Osteoblast (primary cell): ENCODE data around the gene HYOU1. TPM values are rescaled to one million over a fixed set of nuclear protein-coding genes. Genes with fewer than 3 reads are reported as not detected.

Source experiments
- DNase-seq: peaks from one replicate; pipeline ENCODE4 v3.0.0; 2011; ENCODE audit warnings: low spot score, mixed read lengths; ENCODE audit not compliant: insufficient read length; ENCODE audit errors: missing footprints
- H2AFZ ChIP-seq: 2 replicates; pipeline ENCODE4 v1.6.0; 2011; ENCODE audit warnings: mild to moderate bottlenecking, low read length
- H3K27ac ChIP-seq: 2 replicates; pipeline ENCODE4 v1.5.1; 2011; ENCODE audit warnings: mild to moderate bottlenecking, low read depth, low read length, moderate library complexity
- H3K27me3 ChIP-seq: 2 replicates; pipeline ENCODE4 v1.6.0; 2012; ENCODE audit warnings: mild to moderate bottlenecking, control low read depth, inconsistent platforms, low read length, moderate library complexity; ENCODE audit not compliant: insufficient read depth
- H3K36me3 ChIP-seq: 2 replicates; pipeline ENCODE4 v1.5.1; 2011; ENCODE audit warnings: mild to moderate bottlenecking, low read length, control low read depth, moderate library complexity; ENCODE audit not compliant: insufficient read depth
- H3K4me1 ChIP-seq: 2 replicates; pipeline ENCODE4 v1.5.1; 2011; ENCODE audit warnings: mild to moderate bottlenecking, low read length, control low read depth, moderate library complexity; ENCODE audit not compliant: insufficient read depth
- H3K4me2 ChIP-seq: 2 replicates; pipeline ENCODE4 v1.6.0; 2011; ENCODE audit warnings: mild to moderate bottlenecking, low read length; ENCODE audit not compliant: insufficient read depth
- H3K4me3 ChIP-seq: fragments of 200-600 bp; sonication (generic); 3 replicates; pipeline ENCODE4 v1.5.1; 2012; ENCODE audit warnings: mild to moderate bottlenecking, low read length, inconsistent platforms; ENCODE audit not compliant: insufficient read depth
- H3K79me2 ChIP-seq: 2 replicates; pipeline ENCODE4 v1.6.0; 2012; ENCODE audit warnings: mild to moderate bottlenecking, low read length, control low read depth, inconsistent platforms; ENCODE audit not compliant: insufficient read depth
- H3K9me3 ChIP-seq: 2 replicates; pipeline ENCODE4 v1.5.1; 2011; ENCODE audit warnings: low read depth, low read length, control low read depth
- H4K20me1 ChIP-seq: 2 replicates; pipeline ENCODE4 v1.6.0; 2012; ENCODE audit warnings: mild to moderate bottlenecking, low read length, control low read depth; ENCODE audit not compliant: insufficient read depth
- CTCF ChIP-seq: IDR thresholded peaks from 2 replicates; pipeline ENCODE4 v1.5.1; 2011; ENCODE audit warnings: mild to moderate bottlenecking, low read depth, low read length, moderate library complexity; ENCODE audit errors: extremely low read depth
- total RNA-seq: library from RNA; depleted of rRNA; stranded (reverse); fragments of >200 nt; gene quantifications from 2 replicates; pipeline ENCODE4 v1.2.3, GENCODE V29; 2012

The HYOU1 gene
- total RNA-seq, 1 donor: 117 TPM

DNA sequence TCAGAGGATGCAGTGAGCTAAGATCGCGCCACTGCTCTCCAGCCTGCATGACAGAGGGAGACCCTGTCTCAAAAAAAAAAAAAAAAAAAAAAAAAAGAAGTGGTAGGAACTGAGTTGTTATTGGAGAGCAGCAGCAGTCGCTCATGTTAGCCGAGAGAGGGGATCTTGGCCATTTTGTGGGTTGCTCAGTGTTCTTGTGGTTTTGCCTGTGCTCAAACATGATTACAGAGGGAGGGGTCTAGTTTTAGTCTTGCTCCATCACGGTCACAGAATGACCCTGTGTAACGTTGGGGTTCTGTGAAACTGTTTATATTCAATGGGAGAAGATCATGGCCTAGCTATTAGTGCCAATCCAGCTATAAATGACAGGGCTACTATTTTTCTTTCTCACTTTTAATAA lies 42.7 kb upstream of the HYOU1 start:
- H3K27me3 ChIP-seq: no peaks in the 10 kb centered on the region
- peaks cover 25% of the 10 kb centered on the region for H3K36me3 ChIP-seq
- peaks cover 18% of the 10 kb centered on the region for H3K4me1 ChIP-seq
- DNase-seq: peak; percentile 44
- H3K79me2 ChIP-seq: peaks cover 24% of the 10 kb centered on the region
- no peaks in the 10 kb centered on the region for H3K9me3 ChIP-seq
- peak overlapping the region; percentile 79 for H3K4me2 ChIP-seq
- H3K27ac ChIP-seq: no peak overlapping the region
- no peak overlapping the region for H3K4me3 ChIP-seq
- no peak overlapping the region for H2AFZ ChIP-seq
- no peaks in the 10 kb centered on the region for H4K20me1 ChIP-seq
- no peak for TF ChIP-seq CTCF

DNA sequence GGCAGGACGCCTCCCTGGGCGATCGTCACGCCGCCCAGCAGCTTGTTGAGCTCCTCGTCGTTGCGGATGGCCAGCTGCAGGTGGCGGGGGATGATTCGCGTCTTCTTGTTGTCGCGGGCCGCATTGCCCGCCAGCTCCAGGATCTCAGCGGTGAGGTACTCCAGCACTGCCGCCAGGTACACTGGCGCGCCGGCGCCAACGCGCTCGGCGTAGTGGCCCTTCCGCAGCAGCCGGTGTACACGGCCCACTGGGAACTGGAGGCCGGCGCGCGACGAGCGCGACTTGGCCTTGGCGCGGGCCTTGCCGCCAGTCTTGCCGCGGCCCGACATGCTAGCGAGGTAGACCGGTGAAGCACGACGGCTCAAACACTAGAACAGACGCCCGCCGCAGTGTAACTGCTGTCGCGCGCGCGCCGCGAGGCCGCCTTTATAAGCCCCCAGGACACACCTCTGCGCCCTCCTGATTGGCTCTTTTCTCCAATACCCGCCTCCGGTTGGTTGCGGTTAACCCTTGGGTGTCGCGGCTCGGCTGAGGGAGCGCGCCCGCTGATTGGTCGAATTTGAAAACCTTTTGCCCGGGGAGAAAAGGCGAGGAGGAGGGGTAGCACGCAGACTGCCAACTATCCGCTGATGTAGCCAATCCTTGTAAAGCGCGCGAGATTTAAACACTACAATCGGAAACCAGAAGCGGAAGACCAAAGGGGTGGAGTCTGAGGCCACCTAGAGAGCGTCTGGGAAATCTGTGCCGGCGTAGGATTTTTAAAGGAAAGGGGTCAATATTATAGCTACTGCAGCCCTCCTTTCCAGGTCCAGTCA lies 38.3 kb upstream of the HYOU1 start:
- Histone ChIP-seq H3K4me2 (peak overlapping the region; percentile 93), H3K27me3 (no peaks in the 10 kb centered on the region), H2AFZ (peak overlapping the region; percentile 55), H3K4me1 (peaks cover 25% of the 10 kb centered on the region), H3K9me3 (no peaks in the 10 kb centered on the region), H4K20me1 (peaks cover 15% of the 10 kb centered on the region), H3K4me3 (peak overlapping the region; percentile 88), H3K36me3 (peaks cover 54% of the 10 kb centered on the region), H3K79me2 (peaks cover 47% of the 10 kb centered on the region), H3K27ac (peak overlapping the region; percentile 80)
- DNase-seq: peak; percentile 99
- peak; percentile 4 for TF ChIP-seq CTCF

- peaks cover 59% of the 10 kb centered on the region for H3K36me3 ChIP-seq
Observed at GRCh38 chr11:119094816-119095065, 37.7 kb upstream of the HYOU1 start.

More at GRCh38 chr11:119094816-119095065, 37.7 kb upstream of the HYOU1 start:
- peak; percentile 94 for DNase-seq
- peak; percentile 56 for TF ChIP-seq CTCF
- peak overlapping the region; percentile 80 for H3K27ac ChIP-seq
- H3K79me2 ChIP-seq: peaks cover 41% of the 10 kb centered on the region
- H3K9me3 ChIP-seq: no peaks in the 10 kb centered on the region
- H2AFZ ChIP-seq: no peak overlapping the region
- H3K4me2 ChIP-seq: peak overlapping the region; percentile 93
- H4K20me1 ChIP-seq: peaks cover 15% of the 10 kb centered on the region
- H3K4me1 ChIP-seq: peaks cover 20% of the 10 kb centered on the region
- no peaks in the 10 kb centered on the region for H3K27me3 ChIP-seq
- peak overlapping the region; percentile 88 for H3K4me3 ChIP-seq
